ENCODE data around the gene DDRGK1.
"Not testable (repeated sequence)": the region's sequence is repeated elsewhere in the genome, so short reads cannot be mapped to it uniquely, and the experiment has no call there.

The DDRGK1 gene

DNA sequence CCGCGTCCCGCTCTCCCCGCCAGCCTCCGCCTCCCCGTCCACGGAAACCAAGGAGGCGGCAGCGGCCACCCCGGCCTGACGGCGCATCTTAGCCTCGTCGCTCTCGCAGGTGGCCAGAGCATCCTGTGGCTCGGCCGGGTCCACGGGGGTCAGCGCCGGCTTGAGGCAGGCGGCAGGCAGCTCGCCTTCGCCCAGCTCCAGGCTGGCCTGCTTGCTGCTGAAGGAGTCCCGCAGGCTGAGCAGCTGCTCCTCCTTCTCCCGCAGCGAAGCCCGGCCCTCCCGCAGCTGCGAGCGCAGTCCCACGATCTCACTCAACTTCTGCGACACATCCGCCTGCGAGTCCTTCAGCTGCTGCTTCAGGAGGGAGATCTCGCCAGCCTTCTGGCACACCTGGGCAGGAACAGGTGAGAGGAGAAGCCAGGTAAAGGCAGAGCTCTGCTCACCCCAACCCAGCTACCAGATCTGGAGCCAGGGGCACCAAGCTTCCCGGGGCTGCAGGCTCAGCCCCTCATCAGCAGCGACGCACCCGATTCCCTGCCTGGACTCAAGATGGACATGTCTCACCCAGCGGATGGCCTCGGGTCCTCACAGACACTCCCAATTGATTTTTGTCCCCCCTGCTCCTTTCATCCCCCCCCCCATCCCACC lies 39.6 kb downstream of the DDRGK1 start:
- no peak for DNase-seq (ENCODE audit: low spot score)

DNA sequence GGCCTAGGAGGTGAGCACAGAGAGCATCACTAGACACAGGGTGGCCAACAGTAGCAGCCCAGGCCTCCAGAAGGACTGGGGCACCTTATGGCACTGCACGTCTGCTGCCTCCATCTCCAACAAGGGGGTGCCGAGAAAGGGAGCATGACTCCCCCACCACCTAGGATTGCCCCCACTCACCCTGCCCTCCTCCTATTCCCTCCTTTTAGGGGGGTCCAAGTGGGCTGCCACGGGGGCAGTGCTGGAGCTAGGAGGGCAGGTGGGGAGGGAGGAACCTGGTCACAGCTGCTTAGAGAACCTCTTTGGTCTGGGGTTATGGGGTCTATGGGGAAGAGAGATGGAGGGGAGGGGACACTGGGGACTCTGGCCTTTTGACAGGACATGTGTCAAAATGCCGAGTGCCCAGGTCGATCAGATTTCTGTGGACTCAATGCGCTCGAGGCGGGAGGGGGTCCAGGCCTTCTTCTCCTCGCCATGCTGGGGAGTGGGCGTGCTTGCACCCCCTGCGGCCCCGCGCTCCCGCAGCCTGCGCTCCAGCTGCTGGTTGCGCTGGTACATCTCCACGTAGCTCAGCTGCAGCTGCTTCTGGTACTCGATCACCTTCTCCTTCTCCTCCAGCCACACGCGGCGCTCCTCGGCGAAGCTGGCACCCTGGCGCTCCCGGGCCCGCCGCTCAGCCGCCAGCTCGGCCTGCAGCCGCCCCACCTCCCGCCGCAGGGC lies 40.3 kb downstream of the DDRGK1 start:
- no peak for DNase-seq (ENCODE audit: low spot score)

DNA sequence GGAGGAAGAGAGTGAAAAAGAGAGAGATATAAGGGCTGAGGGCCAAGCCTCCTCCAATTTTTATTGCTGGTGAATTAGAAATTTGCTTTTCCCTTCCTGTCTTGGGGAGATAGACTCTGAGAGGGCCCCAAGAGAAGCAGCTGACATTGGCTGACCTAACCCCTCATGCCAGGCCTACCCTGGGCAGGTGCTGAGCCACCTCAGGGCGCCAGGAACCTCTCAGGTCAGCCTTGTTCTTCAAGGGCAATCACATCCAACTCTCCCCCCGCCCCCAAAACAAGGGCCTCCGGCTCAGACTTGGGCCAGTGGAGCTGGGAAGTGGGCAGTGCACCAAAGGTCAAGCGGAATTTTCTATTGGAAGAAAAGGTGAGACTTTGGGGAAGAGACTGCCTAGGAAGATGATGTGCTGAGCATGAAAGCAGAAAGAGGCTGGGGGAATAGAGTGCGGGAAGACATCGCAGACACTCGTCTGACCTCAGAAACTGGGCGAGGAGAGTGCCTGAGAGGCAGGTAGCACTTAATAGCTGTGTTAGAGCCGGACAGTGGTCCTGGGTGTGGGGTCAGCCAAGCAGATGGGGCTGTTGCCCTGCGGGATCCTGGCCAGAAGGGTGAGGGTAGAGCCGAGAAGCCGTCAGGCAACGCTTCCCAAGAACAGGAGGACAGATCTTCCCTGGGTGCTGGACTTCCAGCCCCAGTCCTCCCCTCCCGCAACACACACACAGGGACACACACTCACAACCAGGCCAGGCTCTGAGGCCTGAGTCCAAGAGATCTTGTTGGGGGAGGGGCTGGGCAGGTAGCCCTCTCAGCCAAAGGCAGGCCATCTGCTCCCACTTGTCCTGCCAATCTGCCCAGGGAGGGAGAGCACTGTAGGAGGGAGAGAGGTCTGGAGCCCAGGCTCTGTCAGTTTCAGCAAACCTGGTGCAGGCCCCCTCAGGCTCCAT lies 41.1 kb downstream of the DDRGK1 start:
- no peak for DNase-seq (ENCODE audit: low spot score)

DNA sequence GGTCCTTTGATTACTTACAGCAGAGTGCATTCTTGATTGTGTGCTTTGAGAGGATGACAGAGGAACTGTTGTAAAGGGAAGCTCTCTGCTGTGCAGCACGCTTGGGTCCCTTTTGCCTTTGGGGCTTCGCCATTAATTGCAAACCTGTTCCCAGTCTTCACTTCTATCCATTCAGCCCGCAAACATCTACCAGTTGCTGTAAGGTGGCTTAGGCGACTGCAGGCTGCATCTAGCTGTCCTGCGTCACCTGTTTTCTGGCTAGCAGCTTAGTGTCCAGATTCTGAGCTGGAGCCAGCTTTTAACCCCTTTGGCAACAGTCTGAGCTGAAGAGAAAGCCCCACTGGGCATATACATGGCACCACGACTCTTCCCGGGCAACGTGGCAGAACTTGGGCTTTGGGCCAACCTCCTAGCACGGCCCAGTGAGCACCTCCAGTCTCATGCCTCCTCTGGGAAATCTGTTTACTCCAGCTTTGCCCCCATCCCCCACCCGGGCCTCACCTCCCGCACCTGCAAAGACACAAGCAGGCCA lies 42.3 kb downstream of the DDRGK1 start:
- no peak for DNase-seq (ENCODE audit: low spot score)

DNA sequence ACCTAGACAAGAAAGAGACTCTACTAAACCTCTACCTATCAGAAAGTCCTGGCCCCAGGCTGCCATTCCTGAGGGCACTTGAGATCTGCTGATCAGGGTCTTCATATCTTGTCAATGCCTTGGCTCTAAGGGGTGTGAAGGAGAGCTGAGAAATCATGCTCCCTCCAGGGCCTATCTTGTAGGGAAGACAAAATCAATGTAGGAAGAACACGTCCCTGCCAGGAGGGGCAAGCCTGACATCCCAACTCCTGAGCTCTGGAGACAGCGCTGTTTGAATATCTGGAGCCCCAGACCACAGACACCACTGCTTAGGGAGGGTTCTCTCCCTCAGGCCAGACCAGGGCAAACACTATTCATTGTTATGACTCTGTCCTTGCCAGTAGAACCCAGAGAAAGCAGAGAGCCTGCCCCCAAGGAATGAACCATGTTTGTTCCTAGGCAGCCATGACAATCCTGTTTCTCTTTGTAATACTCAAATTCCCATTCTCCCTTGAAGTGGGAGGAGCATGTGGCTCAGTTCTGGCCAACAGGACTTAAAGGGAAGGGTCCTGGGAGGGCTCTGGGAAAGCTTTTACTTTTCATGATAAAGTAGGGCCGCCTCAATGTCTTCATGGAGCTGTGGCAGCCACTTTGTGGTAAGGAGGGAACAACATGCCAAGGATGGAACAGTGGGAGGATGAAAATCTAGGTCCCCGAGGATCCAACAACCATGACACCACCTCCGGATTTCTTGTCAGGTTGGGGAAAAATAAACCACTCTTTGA lies 43.0 kb downstream of the DDRGK1 start:
- DNase-seq (ENCODE audit: low spot score) = no peak

DNA sequence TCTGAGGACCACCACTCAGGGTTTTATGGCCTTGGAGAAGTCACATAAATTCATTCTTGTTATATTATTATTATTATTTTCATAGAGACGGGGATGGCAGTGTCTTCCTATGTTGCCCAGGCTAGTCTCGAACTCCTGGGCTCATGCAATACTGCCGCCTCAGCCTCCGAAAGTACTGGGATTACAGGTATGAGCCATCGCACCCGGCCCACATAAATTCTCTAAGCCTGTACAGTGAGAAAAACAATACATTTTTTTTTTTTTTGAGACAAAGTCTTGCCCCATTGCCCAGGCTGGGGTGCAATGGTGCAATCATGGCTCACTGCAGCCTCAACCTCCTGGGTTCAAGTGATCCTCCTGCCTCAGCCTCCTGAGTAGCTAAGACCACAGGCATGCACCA lies 44.1 kb downstream of the DDRGK1 start:
- no peak for DNase-seq (ENCODE audit: low spot score)

DNA sequence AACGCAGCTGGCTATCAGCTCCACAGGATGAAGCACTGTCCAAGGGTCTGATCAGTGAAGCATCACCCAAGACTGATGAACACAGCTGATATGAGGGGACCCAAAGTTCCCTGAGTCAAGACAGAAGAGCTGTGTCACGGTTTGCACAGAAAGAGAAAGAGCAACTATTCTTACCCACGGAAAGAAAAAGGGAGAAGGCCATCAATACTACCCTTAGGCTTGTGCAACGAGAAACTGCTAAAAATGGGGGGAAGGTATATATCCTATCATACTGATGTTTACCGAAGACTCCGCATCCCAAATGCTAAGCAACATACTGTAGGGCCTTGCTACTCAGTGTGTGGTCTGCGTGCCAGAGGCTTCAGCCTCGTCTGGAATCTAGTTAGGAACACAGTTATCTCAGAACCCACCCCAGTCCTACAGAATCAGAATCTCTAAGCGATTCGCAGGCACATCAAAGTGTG lies 45.5 kb downstream of the DDRGK1 start:
- no peak for DNase-seq (ENCODE audit: low spot score)

DNA sequence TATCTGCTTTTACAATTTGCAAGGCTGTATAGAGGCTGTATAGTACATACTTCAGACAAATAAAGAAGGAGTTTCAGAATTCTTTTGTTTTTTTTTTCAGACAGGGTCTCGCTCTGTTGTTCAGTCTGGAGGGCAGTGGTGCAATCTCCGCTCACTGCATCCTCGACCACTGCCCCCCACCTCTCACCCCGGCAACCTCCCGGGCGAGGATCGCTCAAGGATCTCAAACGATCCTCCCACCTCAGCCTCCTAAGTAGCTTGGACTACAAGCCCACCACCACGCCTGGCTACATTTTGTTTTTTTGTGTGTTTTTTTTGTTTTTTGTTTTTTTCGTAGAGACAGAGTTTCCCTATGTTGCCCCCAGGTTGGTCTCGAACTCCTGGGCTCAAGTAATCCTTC lies 46.7 kb downstream of the DDRGK1 start:
- no peak for DNase-seq (ENCODE audit: low spot score)

DNA sequence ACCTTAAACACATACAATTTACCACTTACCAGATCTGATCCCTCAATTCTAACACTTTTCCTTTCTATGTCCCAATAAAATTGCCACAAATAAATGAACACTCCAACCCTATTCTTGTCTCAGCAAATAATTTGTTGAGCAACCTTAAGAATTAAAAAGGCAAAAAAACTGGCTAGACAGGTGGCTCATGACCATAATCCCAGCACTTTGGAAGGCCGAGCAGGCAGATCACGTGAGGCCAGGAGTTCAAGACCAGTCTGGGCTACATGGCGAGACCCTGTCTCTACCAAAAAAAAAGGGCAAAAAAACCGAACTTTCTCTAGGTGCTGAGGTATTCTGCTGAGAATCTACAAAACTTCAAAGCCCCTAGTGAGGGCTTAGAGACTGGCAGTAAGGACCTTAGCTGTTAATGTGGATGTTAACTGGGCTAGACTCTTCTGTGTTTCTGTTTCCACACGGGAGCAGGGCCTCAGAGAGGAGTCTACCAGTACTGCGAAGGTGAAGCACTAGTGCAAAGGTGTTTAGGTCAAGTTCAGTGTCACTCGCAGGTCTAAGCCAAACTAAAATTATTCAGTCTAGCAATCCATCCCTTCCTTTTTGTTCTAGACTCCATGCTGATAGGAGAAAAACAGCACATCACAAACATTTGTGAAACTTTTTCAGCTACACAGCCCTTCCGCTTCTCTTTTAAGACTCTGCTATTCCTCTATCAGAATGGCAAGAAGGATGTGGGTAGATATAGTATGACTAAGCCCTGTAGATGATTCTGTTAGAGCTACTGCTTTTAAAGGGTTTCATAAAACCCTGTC lies 47.5 kb downstream of the DDRGK1 start:
- no peak for DNase-seq (ENCODE audit: low spot score)

DNA sequence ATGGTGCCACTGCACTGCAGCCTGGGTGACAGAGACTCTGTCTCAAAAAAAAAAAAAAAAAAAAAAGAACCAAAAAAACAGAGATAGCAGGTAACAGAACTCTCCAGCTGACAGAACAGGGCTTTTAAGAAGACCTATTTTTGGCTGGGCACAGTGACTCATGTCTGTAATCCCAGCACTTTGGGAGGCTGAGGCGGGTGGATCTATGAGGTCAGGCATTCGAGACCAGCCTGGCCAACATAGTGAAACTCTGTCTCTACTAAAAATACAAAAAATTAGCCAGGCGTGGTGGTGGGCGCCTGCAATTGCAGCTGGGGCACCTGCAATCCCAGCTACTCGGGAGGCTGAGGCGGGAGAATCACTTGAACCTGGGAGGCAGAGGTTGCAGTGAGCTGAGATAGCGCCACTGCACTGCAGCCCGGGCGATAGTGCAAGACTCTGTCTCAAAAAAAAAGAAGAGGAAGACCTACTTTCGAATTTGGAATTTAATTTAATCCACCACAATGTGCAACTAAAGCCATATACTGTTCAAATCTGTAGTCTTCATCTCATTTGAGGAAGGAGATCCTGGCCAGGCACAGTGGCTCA lies 52.3 kb downstream of the DDRGK1 start:
- not testable (repeated sequence) for DNase-seq (ENCODE audit: low spot score)

DNA sequence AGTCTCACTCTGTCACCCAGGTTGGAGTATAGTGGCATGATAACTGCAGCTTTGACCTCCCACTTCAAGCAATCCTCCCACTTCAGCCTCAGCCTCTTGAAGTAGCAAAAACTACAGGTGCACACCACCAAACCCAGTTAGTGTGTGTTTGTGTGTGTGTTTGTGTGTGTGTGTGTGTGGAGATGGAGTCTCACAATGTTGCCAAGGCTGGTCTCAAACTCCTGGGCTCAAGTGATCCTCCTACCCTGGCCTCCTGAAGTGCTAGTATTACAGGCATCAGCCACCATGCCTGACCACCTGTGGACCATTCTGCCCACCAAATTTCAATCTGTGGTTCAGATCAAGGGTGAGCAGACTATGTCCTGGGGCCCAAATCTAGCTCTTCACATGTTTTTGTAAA lies 53.6 kb downstream of the DDRGK1 start:
- no peak for DNase-seq (ENCODE audit: low spot score)

DNA sequence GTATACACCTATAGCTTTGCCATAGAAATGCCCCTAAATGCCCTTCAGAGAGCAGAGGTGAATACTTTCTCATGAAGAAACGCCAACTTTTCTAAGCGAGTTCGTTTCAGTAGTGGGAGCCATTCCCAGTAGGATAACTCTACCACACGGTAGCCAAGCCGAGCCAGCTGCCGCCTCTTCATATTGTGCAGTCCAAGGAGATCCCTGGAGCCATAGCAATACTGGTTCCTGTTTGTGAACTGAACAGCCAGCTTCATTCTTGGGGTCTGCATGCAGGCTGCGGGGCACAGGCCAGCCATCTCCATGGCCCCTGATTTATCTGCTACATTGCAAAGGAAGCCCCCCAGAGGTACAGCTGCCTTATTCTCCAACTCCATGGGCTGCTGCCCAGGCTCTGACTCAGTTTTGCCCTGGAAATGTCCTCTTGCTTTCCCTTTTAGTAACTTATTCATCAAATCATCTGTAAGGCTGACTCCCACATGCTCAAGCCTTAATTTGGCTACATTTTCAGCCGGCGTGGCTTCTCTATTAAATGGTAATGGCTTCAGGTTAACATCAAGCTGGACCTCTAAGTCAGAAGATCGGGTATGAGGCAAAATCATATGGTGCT lies 57.6 kb downstream of the DDRGK1 start:
- no peak for DNase-seq (ENCODE audit: low spot score)

DNA sequence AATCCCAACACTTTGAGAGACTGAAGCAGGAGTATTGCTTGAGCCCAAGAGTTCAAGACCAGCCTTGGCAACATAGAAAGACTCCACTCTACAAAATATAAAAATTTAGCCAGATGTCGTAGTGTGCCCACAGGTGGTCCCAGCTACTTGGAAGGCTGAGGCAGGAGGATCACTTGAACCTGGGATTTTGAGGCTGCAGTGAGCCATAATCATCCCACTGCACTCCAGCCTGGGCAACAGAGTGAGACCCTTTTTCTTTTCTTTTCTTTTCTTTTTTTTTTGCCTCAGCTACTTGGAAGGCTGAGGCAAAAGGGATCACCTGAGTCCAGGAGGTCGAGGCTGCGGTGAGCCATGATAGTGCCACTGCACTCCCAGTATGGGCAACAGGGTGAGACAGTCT lies 62.7 kb downstream of the DDRGK1 start:
- no peak for DNase-seq (ENCODE audit: low spot score)
